ENCODE results near the gene EID2B. TPM values are rescaled to one million over a fixed set of nuclear protein-coding genes. Genes with fewer than 3 reads are reported as not detected.

Gene EID2B
- total RNA-seq, 1 donor, result 5.1 TPM

DNA sequence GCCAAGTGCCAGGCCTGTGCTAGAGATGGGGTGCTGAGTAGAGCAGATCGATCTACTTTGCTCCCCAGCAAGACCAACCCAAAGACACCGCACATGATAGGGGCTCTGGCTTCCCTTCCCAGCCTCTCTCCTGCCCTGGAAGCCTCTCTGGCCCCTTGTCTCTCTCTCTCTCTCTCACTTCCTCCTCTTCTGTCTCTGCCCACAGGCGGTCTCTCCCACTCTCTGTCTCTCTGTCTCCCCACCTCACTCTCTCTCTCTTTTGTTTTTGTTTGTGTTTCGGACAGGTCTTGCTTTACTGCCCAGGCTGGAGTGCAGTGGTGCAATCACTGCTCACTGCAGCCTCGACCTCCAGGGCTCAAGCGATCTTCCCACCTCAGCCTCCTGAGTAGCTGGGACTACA lies 16.4 kb downstream of the EID2B start:
- Histone ChIP-seq H2AFZ (ENCODE audit: low read length) (no peak overlapping the region), H3K79me2 (ENCODE audit: insufficient read depth, low read length) (no peaks in the 10 kb centered on the region), H4K20me1 (ENCODE audit: insufficient read depth, low read length) (no peaks in the 10 kb centered on the region), H3K36me3 (ENCODE audit: insufficient read depth, low read length) (no peaks in the 10 kb centered on the region), H3K9me3 (ENCODE audit: low read depth, low read length) (no peaks in the 10 kb centered on the region), H3K4me2 (ENCODE audit: insufficient read depth, low read length) (no peak overlapping the region), H3K27me3 (ENCODE audit: insufficient read depth, low read length) (peaks cover 55% of the 10 kb centered on the region), H3K4me1 (ENCODE audit: insufficient read depth, low read length) (no peaks in the 10 kb centered on the region), H3K27ac (ENCODE audit: low read depth, low read length) (no peak overlapping the region), H3K4me3 (ENCODE audit: insufficient read depth, low read length) (no peak overlapping the region)
- DNase-seq (ENCODE audit: insufficient read length, low spot score, missing footprints), result peak; percentile 41
- TF ChIP-seq, protein P1, sequence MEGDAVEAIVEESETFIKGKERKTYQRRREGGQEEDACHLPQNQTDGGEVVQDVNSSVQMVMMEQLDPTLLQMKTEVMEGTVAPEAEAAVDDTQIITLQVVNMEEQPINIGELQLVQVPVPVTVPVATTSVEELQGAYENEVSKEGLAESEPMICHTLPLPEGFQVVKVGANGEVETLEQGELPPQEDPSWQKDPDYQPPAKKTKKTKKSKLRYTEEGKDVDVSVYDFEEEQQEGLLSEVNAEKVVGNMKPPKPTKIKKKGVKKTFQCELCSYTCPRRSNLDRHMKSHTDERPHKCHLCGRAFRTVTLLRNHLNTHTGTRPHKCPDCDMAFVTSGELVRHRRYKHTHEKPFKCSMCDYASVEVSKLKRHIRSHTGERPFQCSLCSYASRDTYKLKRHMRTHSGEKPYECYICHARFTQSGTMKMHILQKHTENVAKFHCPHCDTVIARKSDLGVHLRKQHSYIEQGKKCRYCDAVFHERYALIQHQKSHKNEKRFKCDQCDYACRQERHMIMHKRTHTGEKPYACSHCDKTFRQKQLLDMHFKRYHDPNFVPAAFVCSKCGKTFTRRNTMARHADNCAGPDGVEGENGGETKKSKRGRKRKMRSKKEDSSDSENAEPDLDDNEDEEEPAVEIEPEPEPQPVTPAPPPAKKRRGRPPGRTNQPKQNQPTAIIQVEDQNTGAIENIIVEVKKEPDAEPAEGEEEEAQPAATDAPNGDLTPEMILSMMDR (IDR thresholded peaks at IDR 0.05; ENCODE audit: extremely low read depth, low read depth, low read length), result no peak

DNA sequence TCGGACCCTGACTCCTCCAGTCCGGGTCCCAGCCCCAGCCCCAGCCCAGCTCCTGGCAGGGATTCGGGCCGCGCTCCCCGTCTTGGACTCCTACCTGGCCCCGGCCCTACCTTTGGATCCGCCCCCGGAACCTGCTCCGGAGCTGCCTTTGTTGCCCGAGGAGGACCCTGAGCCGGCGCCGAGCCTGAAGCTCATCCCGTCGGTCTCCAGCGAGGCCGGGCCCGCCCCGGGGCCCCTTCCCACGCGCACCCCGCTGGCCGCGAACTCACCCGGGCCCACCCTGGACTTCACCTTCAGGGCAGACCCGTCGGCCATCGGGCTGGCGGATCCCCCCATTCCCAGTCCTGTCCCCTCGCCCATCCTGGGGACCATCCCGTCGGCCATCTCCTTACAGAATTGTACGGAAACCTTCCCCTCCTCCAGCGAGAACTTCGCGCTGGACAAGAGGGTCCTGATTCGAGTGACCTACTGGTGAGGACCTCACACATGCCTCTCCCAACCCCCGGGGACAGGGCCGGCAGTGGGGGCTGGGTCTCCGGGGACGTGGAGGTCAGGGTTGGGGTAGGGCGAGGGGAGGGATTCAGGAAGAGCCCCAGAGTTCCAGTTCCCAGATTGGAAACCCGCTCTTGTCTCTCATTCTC lies 17.0 kb downstream of the EID2B start:
- no peaks in the 10 kb centered on the region for H4K20me1 ChIP-seq (ENCODE audit: insufficient read depth, low read length)
- H3K9me3 ChIP-seq (ENCODE audit: low read depth, low read length), result no peaks in the 10 kb centered on the region
- H3K36me3 ChIP-seq (ENCODE audit: insufficient read depth, low read length), result no peaks in the 10 kb centered on the region
- TF ChIP-seq, protein P1 (IDR thresholded peaks at IDR 0.05; ENCODE audit: extremely low read depth, low read depth, low read length), result no peak
- no peak overlapping the region for H3K4me3 ChIP-seq (ENCODE audit: insufficient read depth, low read length)
- peaks cover 55% of the 10 kb centered on the region for H3K27me3 ChIP-seq (ENCODE audit: insufficient read depth, low read length)
- H2AFZ ChIP-seq (ENCODE audit: low read length), result no peak overlapping the region
- H3K27ac ChIP-seq (ENCODE audit: low read depth, low read length), result no peak overlapping the region
- H3K4me2 ChIP-seq (ENCODE audit: insufficient read depth, low read length), result no peak overlapping the region
- peak; percentile 80 for DNase-seq (ENCODE audit: insufficient read length, low spot score, missing footprints)
- H3K4me1 ChIP-seq (ENCODE audit: insufficient read depth, low read length), result no peaks in the 10 kb centered on the region
- no peaks in the 10 kb centered on the region for H3K79me2 ChIP-seq (ENCODE audit: insufficient read depth, low read length)

DNA sequence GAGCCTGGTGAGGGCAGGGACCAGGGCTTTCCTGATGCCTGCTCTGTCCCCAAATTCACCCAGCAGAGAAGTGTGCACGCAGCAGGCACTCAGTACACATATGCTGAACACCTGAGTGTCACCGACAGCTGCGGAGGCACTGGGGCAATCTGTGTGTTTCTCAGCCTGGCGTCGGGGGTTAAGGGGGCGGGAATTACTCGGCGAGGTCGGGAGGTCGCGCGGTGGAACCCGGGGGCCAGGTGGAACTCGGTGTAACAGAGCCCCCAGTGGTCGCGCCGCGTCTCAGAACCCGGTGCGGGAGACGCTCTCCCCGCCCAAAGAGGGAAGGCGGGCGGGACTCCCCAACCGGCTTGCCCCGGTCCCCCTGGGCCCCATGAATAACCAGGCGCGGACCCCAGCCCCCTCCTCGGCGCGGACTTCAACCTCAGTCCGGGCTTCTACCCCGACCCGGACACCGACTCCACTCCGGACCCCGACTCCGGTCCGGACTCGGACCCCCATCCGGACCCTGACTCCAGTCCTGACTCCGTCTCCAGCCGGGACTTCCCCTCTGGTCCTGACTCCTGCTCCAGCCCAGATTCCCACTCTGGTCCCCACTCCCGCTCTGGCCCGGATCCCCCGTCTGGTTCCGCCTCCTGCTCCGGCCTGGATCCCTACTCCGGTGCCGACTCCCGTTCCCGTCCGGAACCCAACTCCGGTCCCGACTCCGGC lies 17.7 kb downstream of the EID2B start, which contains the start of gene SELENOV:
Gene SELENOV, plus strand, starts transcription at position 300 of the 711 bp plus-strand sequence. Its CDS starts 74 bp downstream, at position 374.
- Histone ChIP-seq H3K4me2 (ENCODE audit: insufficient read depth, low read length) (no peak within 1 kb of the TSS), H3K36me3 (ENCODE audit: insufficient read depth, low read length) (no peaks in the 10 kb centered on the region), H4K20me1 (ENCODE audit: insufficient read depth, low read length) (no peaks in the 10 kb centered on the region), H3K27ac (ENCODE audit: low read depth, low read length) (no peak within 1 kb of the TSS), H3K4me3 (ENCODE audit: insufficient read depth, low read length) (no peak within 1 kb of the TSS), H3K4me1 (ENCODE audit: insufficient read depth, low read length) (no peaks in the 10 kb centered on the region), H2AFZ (ENCODE audit: low read length) (no peak within 1 kb of the TSS), H3K27me3 (ENCODE audit: insufficient read depth, low read length) (peaks cover 55% of the 10 kb centered on the region), H3K79me2 (ENCODE audit: insufficient read depth, low read length) (no peaks in the 10 kb centered on the region), H3K9me3 (ENCODE audit: low read depth, low read length) (no peaks in the 10 kb centered on the region)
- DNase-seq (ENCODE audit: insufficient read length, low spot score, missing footprints), result peak; percentile 66
- TF ChIP-seq, protein P1 (IDR thresholded peaks at IDR 0.05; ENCODE audit: extremely low read depth, low read depth, low read length), result no peak

DNA sequence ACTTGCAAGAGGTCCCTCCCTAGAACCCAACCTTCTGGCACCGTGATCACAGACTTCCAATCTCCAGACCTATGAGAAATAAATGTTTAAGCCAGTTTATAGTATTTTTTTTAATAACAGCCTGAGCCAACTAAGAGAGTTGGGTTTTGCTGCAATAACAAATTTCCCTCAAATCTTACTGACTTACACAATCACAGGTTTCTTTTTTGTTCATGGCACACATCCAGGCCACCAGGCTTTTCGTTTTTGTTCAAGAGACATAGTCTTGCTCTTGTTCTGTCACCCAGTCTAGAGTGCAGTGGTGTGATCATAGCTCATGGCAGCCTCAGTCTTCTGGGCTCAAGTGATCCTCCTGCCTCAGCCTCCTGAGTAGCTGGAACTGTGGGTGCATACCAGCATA lies 19.7 kb downstream of the EID2B start:
- Histone ChIP-seq H3K27ac (ENCODE audit: low read depth, low read length) (no peak overlapping the region), H3K4me3 (ENCODE audit: insufficient read depth, low read length) (no peak overlapping the region), H3K79me2 (ENCODE audit: insufficient read depth, low read length) (no peaks in the 10 kb centered on the region), H3K4me2 (ENCODE audit: insufficient read depth, low read length) (no peak overlapping the region), H3K27me3 (ENCODE audit: insufficient read depth, low read length) (peaks cover 59% of the 10 kb centered on the region), H4K20me1 (ENCODE audit: insufficient read depth, low read length) (no peaks in the 10 kb centered on the region), H3K9me3 (ENCODE audit: low read depth, low read length) (no peaks in the 10 kb centered on the region), H3K4me1 (ENCODE audit: insufficient read depth, low read length) (no peaks in the 10 kb centered on the region), H3K36me3 (ENCODE audit: insufficient read depth, low read length) (no peaks in the 10 kb centered on the region), H2AFZ (ENCODE audit: low read length) (no peak overlapping the region)
- no peak for DNase-seq (ENCODE audit: insufficient read length, low spot score, missing footprints)
- TF ChIP-seq, protein P1 (IDR thresholded peaks at IDR 0.05; ENCODE audit: extremely low read depth, low read depth, low read length), result no peak

Data from osteoblast (primary cell).